Subcutaneous adipose tissue (tissue), 4 donors: Measurements from ENCODE around the gene BCL6. TPM values are rescaled to one million over a fixed set of nuclear protein-coding genes. Genes with fewer than 3 reads are reported as not detected.

ENCODE experiments used
- CTCF ChIP-seq: fragments of 450-650 bp; IDR thresholded peaks from one replicate; pipeline ENCODE4 v1.5.1; 2016; ENCODE audit warnings: low read depth, mild to moderate bottlenecking, control low read depth, antibody characterized with exemption, moderate library complexity
- total RNA-seq, 4 donors: library from RNA; depleted of rRNA; stranded (reverse); fragments of >200 nt; gene quantifications; one replicate each; pipeline ENCODE4 v1.1.0, GENCODE V29; 2016

The BCL6 gene
- total RNA-seq, 4 donors from 2014 or later, result 140 to 426 (median 298) TPM

DNA sequence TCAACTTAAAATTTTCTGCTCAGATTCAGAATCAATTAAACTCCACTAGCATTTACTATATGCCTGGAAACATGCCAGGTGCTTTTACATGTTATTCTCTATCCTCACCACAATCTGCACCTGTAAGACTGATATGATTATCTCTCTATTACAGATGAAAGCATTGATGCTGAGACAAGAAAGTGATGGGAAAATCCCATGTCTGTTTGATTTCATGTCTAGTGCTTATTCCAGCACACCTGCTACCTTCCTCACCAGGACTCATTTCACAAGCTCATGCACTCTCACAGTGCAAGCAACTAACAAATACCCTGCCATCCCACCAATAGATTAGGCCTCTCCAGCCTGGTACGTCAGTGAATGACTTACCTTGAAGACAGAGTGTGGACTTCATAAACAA, 25.0 kb upstream of the BCL6 start:
- no peak for TF ChIP-seq CTCF

GRCh38 chr3:187769771-187770170, 24.5 kb upstream of the BCL6 start:
- TF ChIP-seq CTCF, result no peak

GRCh38 chr3:187767266-187768012, 22.2 kb upstream of the BCL6 start:
- no peak for TF ChIP-seq CTCF

- TF ChIP-seq CTCF, result no peak
Observed at GRCh38 chr3:187765342-187765741, 20.1 kb upstream of the BCL6 start.

- no peak for TF ChIP-seq CTCF
Observed at GRCh38 chr3:187763850-187764648, 18.8 kb upstream of the BCL6 start.

- TF ChIP-seq CTCF, result no peak
Observed at GRCh38 chr3:187762792-187763191, 17.5 kb upstream of the BCL6 start.

DNA sequence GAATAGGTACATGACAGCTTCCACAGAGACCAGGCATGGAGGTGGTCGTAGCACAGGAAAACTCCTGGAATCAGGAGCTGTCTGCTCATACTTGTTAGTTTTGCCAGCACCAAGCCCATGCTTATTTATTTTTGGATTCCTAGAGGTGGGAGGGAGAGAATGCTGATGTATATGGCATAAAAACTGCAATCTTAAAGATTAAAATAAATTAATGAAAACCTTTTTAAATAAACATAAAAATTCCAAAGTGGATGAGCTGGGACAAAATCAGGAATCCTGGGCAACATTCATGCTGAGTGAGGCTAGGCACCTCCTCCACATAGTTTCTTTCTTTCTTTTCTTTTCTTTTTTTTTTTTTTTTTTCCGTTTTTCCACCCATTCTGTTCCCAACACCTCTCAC, 14.3 kb upstream of the BCL6 start:
- no peak for TF ChIP-seq CTCF
